Vagina (tissue), 2 donors: ENCODE results near the gene TTLL13. TPM values are rescaled to one million over a fixed set of nuclear protein-coding genes. Genes with fewer than 3 reads are reported as not detected.

Experiments used
- DNase-seq, 2 donors: peaks; one replicate each; pipeline ENCODE4 v3.0.0-alpha.2; 2017; ENCODE audit errors: extremely low spot score in 2 of 2
- H3K27ac ChIP-seq: fragments of 200-600 bp; sonication (generic); one replicate; pipeline ENCODE4 v1.5.1; 2019
- H3K27me3 ChIP-seq: fragments of 200-600 bp; sonication (generic); one replicate; pipeline ENCODE4 v1.5.1; 2019
- H3K36me3 ChIP-seq, 2 donors: fragments of 200-600 bp; sonication (generic); one replicate each; pipeline ENCODE4 v1.5.1; 2017 to 2019
- H3K4me1 ChIP-seq: fragments of 200-600 bp; sonication (generic); one replicate; pipeline ENCODE4 v1.5.1; 2019
- H3K4me3 ChIP-seq, 2 donors: fragments of 200-600 bp; sonication (generic); 1 replicate in 1 of 2; 2 replicates in 1 of 2; pipeline ENCODE4 v1.5.1; 2016 to 2019
- H3K9me3 ChIP-seq: fragments of 200-600 bp; sonication (generic); one replicate; pipeline ENCODE4 v1.5.1; 2019
- CTCF ChIP-seq, 3 experiments: fragments of 450-650 bp in 2 of 3; fragments of 200-600 bp in 1 of 3; sonication (generic) in 1 of 3; IDR thresholded peaks; one replicate each; pipeline ENCODE4 v1.5.1; 2017 to 2019; ENCODE audit warnings: antibody characterized with exemption in 3 of 3, mild to moderate bottlenecking in 2 of 3, moderate library complexity in 2 of 3
- POLR2A ChIP-seq, 2 donors: fragments of 450-650 bp; IDR thresholded peaks; one replicate each; pipeline ENCODE4 v1.6.1; 2017; ENCODE audit warnings: antibody characterized with exemption in 2 of 2, mild to moderate bottlenecking in 2 of 2, moderate library complexity in 2 of 2
- POLR2AphosphoS5 ChIP-seq, 2 donors: sonication (generic); formaldehyde crosslinking; IDR thresholded peaks; one replicate each; pipeline ENCODE4 v1.9.0; 2017; ENCODE audit warnings: antibody characterized with exemption in 2 of 2, mild to moderate bottlenecking in 2 of 2, low read depth in 1 of 2; ENCODE audit not compliant: insufficient read depth in 1 of 2
- intact Hi-C: fragments of 100-400 bp; cut with DNase I; formaldehyde crosslinking; loops from one replicate; pipeline ENCODE4 v1.15.1; 2023
- total RNA-seq: library from RNA; depleted of rRNA; stranded (reverse); fragments of >200 nt; gene quantifications from one replicate; pipeline ENCODE4 v1.2.3, GENCODE V29; 2016

Gene TTLL13
- total RNA-seq, 1 donor from 2014 or later, result not detected

GRCh38 chr15:90231028-90232017, 18.0 kb upstream of the TTLL13 start:
- H3K4me1 ChIP-seq, result peaks cover 47% of the 10 kb centered on the region
- H3K9me3 ChIP-seq, result no peaks in the 10 kb centered on the region
- peaks cover 0 to 40% of the 10 kb centered on the region in 2 donors for H3K36me3 ChIP-seq
- no peaks in the 10 kb centered on the region for H3K27me3 ChIP-seq
- no peak overlapping the region for H3K4me3 ChIP-seq
- peak overlapping the region; percentile 40 for H3K27ac ChIP-seq
- intact Hi-C loops, result no loop called here
- TF ChIP-seq POLR2A (IDR thresholded peaks at IDR 0.05), result no peak
- TF ChIP-seq POLR2AphosphoS5 (IDR thresholded peaks at IDR 0.05; ENCODE audit: insufficient read depth in 1 of 2, low read depth in 1 of 2), result peak in 1 of 2 donors; percentile 15
- DNase-seq, result no peak

- Histone ChIP-seq H3K27ac (peak overlapping the region; percentile 40), H3K36me3 (peaks cover 0 to 31% of the 10 kb centered on the region in 2 donors), H3K4me3 (no peak overlapping the region), H3K4me1 (peaks cover 47% of the 10 kb centered on the region), H3K27me3 (no peaks in the 10 kb centered on the region), H3K9me3 (no peaks in the 10 kb centered on the region)
- intact Hi-C loops, result no loop called here
- TF ChIP-seq POLR2A (IDR thresholded peaks at IDR 0.05), result no peak
- no peak for TF ChIP-seq CTCF (IDR thresholded peaks at IDR 0.05)
- TF ChIP-seq POLR2AphosphoS5 (IDR thresholded peaks at IDR 0.05; ENCODE audit: insufficient read depth in 1 of 2, low read depth in 1 of 2), result no peak
- no peak for DNase-seq
Observed at GRCh38 chr15:90232196-90232595, 17.2 kb upstream of the TTLL13 start.

DNA sequence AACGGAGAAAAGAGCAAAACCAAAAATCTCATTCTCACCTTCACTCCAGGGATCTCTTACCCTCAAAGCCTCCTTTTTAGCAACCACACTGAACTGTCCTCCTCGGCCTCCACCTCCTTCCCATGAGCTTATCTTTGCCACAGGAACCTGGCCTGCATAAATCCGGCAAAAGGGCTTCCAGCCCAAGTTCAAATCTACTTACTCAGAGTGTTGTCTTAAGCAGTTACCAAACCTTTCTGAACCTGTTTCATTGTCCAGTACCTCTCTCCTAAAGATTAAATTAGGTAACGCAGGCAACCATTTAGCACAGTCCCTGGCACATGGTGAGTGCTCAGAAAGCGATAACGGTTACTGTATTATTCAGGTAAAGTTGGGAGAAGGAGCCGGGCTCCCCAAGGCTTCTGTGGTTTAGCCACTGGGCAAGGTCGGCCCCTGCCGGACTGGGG, 16.4 kb upstream of the TTLL13 start:
- TF ChIP-seq POLR2A (IDR thresholded peaks at IDR 0.05) (no peak), CTCF (IDR thresholded peaks at IDR 0.05) (peak in 1 of 3 experiments; percentile 42)
- Histone ChIP-seq H3K9me3 (no peaks in the 10 kb centered on the region), H3K4me3 (peak overlapping the region; percentile 70 to 98), H3K27ac (peak overlapping the region; percentile 83), H3K4me1 (peaks cover 47% of the 10 kb centered on the region), H3K36me3 (peaks cover 0 to 24% of the 10 kb centered on the region in 2 donors), H3K27me3 (no peaks in the 10 kb centered on the region)
- intact Hi-C loops, result no loop called here
- DNase-seq, result no peak

GRCh38 chr15:90233387-90234095, 15.8 kb upstream of the TTLL13 start, which contains the start of gene CIB1:
TSS of gene CIB1 (minus strand) at chr15:90233941. CDS start at chr15:90233885, 56 bp downstream.
- TF ChIP-seq POLR2A (IDR thresholded peaks at IDR 0.05) (peak in 1 of 2 donors; percentile 66), POLR2AphosphoS5 (IDR thresholded peaks at IDR 0.05; ENCODE audit: insufficient read depth in 1 of 2, low read depth in 1 of 2) (peak; percentile 58 to 83), CTCF (IDR thresholded peaks at IDR 0.05) (no peak)
- intact Hi-C loops, result no loop called here

More at GRCh38 chr15:90233387-90234095, 15.8 kb upstream of the TTLL13 start, which contains the start of gene CIB1:
- peaks cover 0 to 24% of the 10 kb centered on the region in 2 donors for H3K36me3 ChIP-seq
- H3K4me3 ChIP-seq, result peak within 1 kb of the TSS; percentile 70 to 98
- H3K4me1 ChIP-seq, result peaks cover 47% of the 10 kb centered on the region
- DNase-seq, result peak in 1 of 2 donors; percentile 97
- H3K27me3 ChIP-seq, result no peaks in the 10 kb centered on the region
- H3K9me3 ChIP-seq, result no peaks in the 10 kb centered on the region
- H3K27ac ChIP-seq, result peak within 1 kb of the TSS; percentile 83
